ENCODE measurements around the gene TMC8. TPM values are rescaled to one million over a fixed set of nuclear protein-coding genes. Genes with fewer than 3 reads are reported as not detected.
A peak's percentile ranks its signal among the peaks of the same experiment; 100 is the strongest.

The TMC8 gene
- total and polyA plus RNA-seq, 2 of the 8 experiments (the other 6 are each of a cell fraction or from before 2014, with no cell fraction given): 1.00 to 2.8 TPM

GRCh38 chr17:78130090-78130436 is 508 bp upstream of the TMC8 start:
- WGBS, 2 experiments (ENCODE audit: extremely low coverage in 1 of 2, insufficient coverage in 1 of 2, insufficient read length in 1 of 2, insufficient replicate concordance in 2 of 2, low coverage in 1 of 2, low lambda C conversion rate in 2 of 2, missing lambda C conversion rate in 1 of 2): 89% methylated on average over 2 of the region's 5 CpGs; no CpG with 5 or more reads in 1 of the 2 experiments
- CTCF ChIA-PET (ENCODE audit: partially characterized antibody): interaction anchor here (0.6 to 4.2 kb wide), 8 partner anchors 8 to 74 kb away, joined by 3 to 17 read pairs (median 5); no protein-coding TSS in a partner anchor

More at GRCh38 chr17:78130090-78130436, 508 bp upstream of the TMC8 start:
- Histone ChIP-seq H2BK12ac (ENCODE audit: low read depth, low read length) (peak overlapping the region; percentile 90; the same call in 1 of the 2 replicates), H3K4me2 (ENCODE audit: insufficient read depth in 1 of 2, low read depth in 2 of 2, low read length in 2 of 2) (no peak overlapping the region), H3K36me3 (ENCODE audit: control insufficient read depth in 2 of 4, insufficient read depth in 4 of 4, low read length in 3 of 4) (peaks cover 0 to 3% (median under 1%) of the 10 kb centered on the region in 4 experiments; a peak in 2 of 8 replicates), H3K27me3 (replicated peaks in 1 of 4; ENCODE audit: control insufficient read depth in 3 of 4, extremely low read depth in 1 of 4, insufficient read depth in 3 of 4, low read length in 3 of 4) (peaks cover 0 to 26% (median 17%) of the 10 kb centered on the region in 4 experiments; a peak in 5 of 7 replicates), H3K4me3 (ENCODE audit: extremely low read depth in 1 of 4, insufficient read depth in 2 of 4, low read depth in 3 of 4, low read length in 4 of 4) (no peak overlapping the region), H3K4me1 (replicated peaks in 1 of 4; ENCODE audit: control insufficient read depth in 3 of 4, insufficient read depth in 4 of 4, low read length in 3 of 4) (peaks cover 0 to 31% (median 19%) of the 10 kb centered on the region in 4 experiments; a peak in 6 of 7 replicates), H2BK120ac (replicated peaks; ENCODE audit: low read depth, low read length) (no peak overlapping the region), H3K18ac (ENCODE audit: extremely low read depth, low read length) (no peak overlapping the region), H3K4ac (replicated peaks; ENCODE audit: insufficient read length, low read depth, low read length) (no peak overlapping the region), H3K27ac (ENCODE audit: low read depth, low read length) (no peak overlapping the region), H4K5ac (ENCODE audit: insufficient read length, low read depth, low read length) (no peak overlapping the region), H3K79me2 (ENCODE audit: control insufficient read depth in 1 of 2, insufficient read depth in 2 of 2, low read length in 2 of 2) (no peaks in the 10 kb centered on the region), H2BK15ac (ENCODE audit: low read length) (peak overlapping the region; percentile 72; the same call in 1 of the 2 replicates), H2AK5ac (ENCODE audit: low read depth, low read length) (peak overlapping the region; percentile 54; the same call in 1 of the 2 replicates), H3K79me1 (ENCODE audit: low read depth, low read length) (no peaks in the 10 kb centered on the region), H4K20me1 (replicated peaks in 1 of 2; ENCODE audit: control insufficient read depth in 1 of 2, insufficient read depth in 2 of 2, low read length in 2 of 2) (peaks cover 2 to 5% of the 10 kb centered on the region in 2 experiments), H3K9ac (replicated peaks in 1 of 4; ENCODE audit: extremely low read depth in 1 of 4, low read depth in 3 of 4, low read length in 3 of 4) (no peak overlapping the region), H2BK5ac (ENCODE audit: low read depth, low read length) (peak overlapping the region; percentile 71; the same call in 1 of the 2 replicates), H3K9me3 (ENCODE audit: insufficient read depth in 2 of 2, low read depth in 1 of 2, low read length in 1 of 2) (no peaks in the 10 kb centered on the region), H4K8ac (ENCODE audit: extremely low read depth, insufficient read depth, low read length) (no peak overlapping the region), H3K23ac (ENCODE audit: insufficient read length) (no peak overlapping the region), H2AFZ (ENCODE audit: low read length) (no peak overlapping the region), H4K91ac (replicated peaks; ENCODE audit: insufficient read length, low read length) (peak overlapping the region; percentile 57), H3K14ac (ENCODE audit: insufficient read length) (no peak overlapping the region), H2BK20ac (ENCODE audit: low read length) (peak overlapping the region; percentile 21; the same call in 1 of the 2 replicates), H3K56ac (replicated peaks; ENCODE audit: insufficient read length, low read depth, low read length) (no peak overlapping the region), H3K23me2 (ENCODE audit: low read depth, low read length) (peaks cover 7% of the 10 kb centered on the region)
- TF ChIP-seq, protein P1, sequence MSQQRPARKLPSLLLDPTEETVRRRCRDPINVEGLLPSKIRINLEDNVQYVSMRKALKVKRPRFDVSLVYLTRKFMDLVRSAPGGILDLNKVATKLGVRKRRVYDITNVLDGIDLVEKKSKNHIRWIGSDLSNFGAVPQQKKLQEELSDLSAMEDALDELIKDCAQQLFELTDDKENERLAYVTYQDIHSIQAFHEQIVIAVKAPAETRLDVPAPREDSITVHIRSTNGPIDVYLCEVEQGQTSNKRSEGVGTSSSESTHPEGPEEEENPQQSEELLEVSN (IDR thresholded peaks at IDR 0.05): no peak
- no peak for TF ChIP-seq RFX5 (IDR thresholded peaks at IDR 0.05; ENCODE audit: borderline replicate concordance, low read depth, low read length)
- no peak for TF ChIP-seq SP1 (IDR thresholded peaks at IDR 0.05; ENCODE audit: low read depth, low read length)
- TF ChIP-seq EGR1 (IDR thresholded peaks at IDR 0.05; ENCODE audit: borderline replicate concordance, low read depth, low read length): no peak
- no peak for TF ChIP-seq NRF1 (IDR thresholded peaks at IDR 0.05; ENCODE audit: low read depth, low read length)
- TF ChIP-seq RXRA (IDR thresholded peaks at IDR 0.05; ENCODE audit: insufficient read depth, low read depth, low read length): no peak
- TF ChIP-seq NANOG (IDR thresholded peaks at IDR 0.05; ENCODE audit: insufficient read depth, low read depth, low read length, poor library complexity, severe bottlenecking): no peak
- TF ChIP-seq, protein P2, sequence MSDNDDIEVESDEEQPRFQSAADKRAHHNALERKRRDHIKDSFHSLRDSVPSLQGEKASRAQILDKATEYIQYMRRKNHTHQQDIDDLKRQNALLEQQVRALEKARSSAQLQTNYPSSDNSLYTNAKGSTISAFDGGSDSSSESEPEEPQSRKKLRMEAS (IDR thresholded peaks at IDR 0.05): no peak
- no peak for TF ChIP-seq JUND (IDR thresholded peaks at IDR 0.05; ENCODE audit: low read length)
- POLR2A ChIA-PET (ENCODE audit: partially characterized antibody): interaction anchor here (0.6 to 2.0 kb wide), 6 partner anchors 9 to 74 kb away, joined by 3 to 8 read pairs (median 4); partner anchors contain the start of genes AFMID and TK1
- DNase-seq (ENCODE audit: low read depth in 1 of 2, low spot score in 2 of 2) (no peak), FAIRE-seq (no peak)

All from H1 (cell line).